ENCODE measurements around the gene SENP8.

- TF ChIP-seq CTCF (IDR thresholded peaks at IDR 0.05) = no peak
- TF ChIP-seq POLR2A (IDR thresholded peaks at IDR 0.05) = no peak
These were observed 32.0 kb upstream of the SENP8 start for GRCh38 chr15:72086010-72086697.

All from testis (tissue), 2 donors.